IPS-NIHi7 (cell line): ENCODE data around the gene PHLPP1.

Experiments used
- DNase-seq: peaks from one replicate; pipeline ENCODE4 v3.0.0; 2012; ENCODE audit warnings: mixed read lengths; ENCODE audit errors: extremely low spot score

PHLPP1 gene

GRCh38 chr18:62810682-62811081, 95.3 kb downstream of the PHLPP1 start:
- no peak for DNase-seq

GRCh38 chr18:62811674-62812073, 96.3 kb downstream of the PHLPP1 start:
- DNase-seq, result no peak

GRCh38 chr18:62812242-62812641, 96.9 kb downstream of the PHLPP1 start:
- no peak for DNase-seq

- no peak for DNase-seq
Measured at GRCh38 chr18:62812876-62813275, 97.5 kb downstream of the PHLPP1 start.

GRCh38 chr18:62814132-62814759, 98.9 kb downstream of the PHLPP1 start:
- no peak for DNase-seq

- no peak for DNase-seq
Measured at GRCh38 chr18:62825382-62825781, 110.0 kb downstream of the PHLPP1 start.

- DNase-seq, result no peak
Measured at GRCh38 chr18:62827397-62827796, 112.1 kb downstream of the PHLPP1 start.

- DNase-seq, result no peak
Measured at GRCh38 chr18:62828091-62828640, 112.8 kb downstream of the PHLPP1 start.

- no peak for DNase-seq
Measured at GRCh38 chr18:62828852-62829251, 113.5 kb downstream of the PHLPP1 start.

GRCh38 chr18:62829936-62830335, 114.6 kb downstream of the PHLPP1 start:
- no peak for DNase-seq

- DNase-seq, result no peak
Measured at GRCh38 chr18:62832282-62832681, 116.9 kb downstream of the PHLPP1 start.

- DNase-seq, result no peak
Measured at GRCh38 chr18:62833494-62833893, 118.2 kb downstream of the PHLPP1 start.

- DNase-seq, result no peak
Measured at GRCh38 chr18:62834715-62835114, 119.4 kb downstream of the PHLPP1 start.

GRCh38 chr18:62837011-62837410, 121.7 kb downstream of the PHLPP1 start:
- no peak for DNase-seq

- DNase-seq, result no peak
Measured at GRCh38 chr18:62838475-62839098, 123.2 kb downstream of the PHLPP1 start.

GRCh38 chr18:62839874-62840713, 124.8 kb downstream of the PHLPP1 start:
- DNase-seq, result no peak

GRCh38 chr18:62841405-62841804, 126.1 kb downstream of the PHLPP1 start:
- DNase-seq, result no peak

GRCh38 chr18:62842898-62843297, 127.6 kb downstream of the PHLPP1 start:
- no peak for DNase-seq

- no peak for DNase-seq
Measured at GRCh38 chr18:62844850-62845643, 129.7 kb downstream of the PHLPP1 start.

GRCh38 chr18:62846313-62846712, 131.0 kb downstream of the PHLPP1 start:
- DNase-seq, result no peak

GRCh38 chr18:62847081-62847480, 131.7 kb downstream of the PHLPP1 start:
- DNase-seq, result no peak

GRCh38 chr18:62848946-62849345, 133.6 kb downstream of the PHLPP1 start:
- no peak for DNase-seq
